GM21825 (cell line): ENCODE data around the gene UTF1.

Experiments
- ATAC-seq: cut with Tn5 transposase; IDR thresholded peaks from one replicate; pipeline ENCODE4 v1.9.1; 2021; ENCODE audit warnings: mild to moderate bottlenecking, moderate library complexity; ENCODE audit not compliant: unreplicated experiment

The UTF1 gene

GRCh38 chr10:133196221-133196915 is 33.6 kb upstream of the UTF1 start:
- no peak for ATAC-seq

- ATAC-seq = no peak
Measured at GRCh38 chr10:133196936-133197758, 32.9 kb upstream of the UTF1 start.

- no peak for ATAC-seq
Measured at GRCh38 chr10:133197786-133198185, 32.2 kb upstream of the UTF1 start.

DNA sequence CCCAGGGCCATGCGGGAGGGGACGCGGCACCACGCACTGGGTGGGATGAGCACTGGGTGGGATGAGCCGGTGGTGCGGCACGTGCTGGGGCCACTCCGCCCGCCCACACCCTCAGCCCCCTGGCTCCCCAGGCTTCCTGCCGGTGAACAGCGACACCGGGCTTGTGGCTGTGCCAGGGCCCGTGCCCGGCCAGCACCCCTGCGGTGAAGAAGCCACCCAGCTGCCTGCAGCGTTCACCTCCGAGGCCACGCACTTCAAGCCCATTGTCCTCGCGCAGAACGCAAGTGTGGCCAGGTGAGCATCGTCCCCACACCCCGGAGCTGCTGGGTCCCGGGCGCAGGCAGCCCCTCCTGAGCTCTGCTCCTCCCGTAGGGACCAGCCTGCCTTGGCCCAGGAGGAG is 31.8 kb upstream of the UTF1 start:
- no peak for ATAC-seq

DNA sequence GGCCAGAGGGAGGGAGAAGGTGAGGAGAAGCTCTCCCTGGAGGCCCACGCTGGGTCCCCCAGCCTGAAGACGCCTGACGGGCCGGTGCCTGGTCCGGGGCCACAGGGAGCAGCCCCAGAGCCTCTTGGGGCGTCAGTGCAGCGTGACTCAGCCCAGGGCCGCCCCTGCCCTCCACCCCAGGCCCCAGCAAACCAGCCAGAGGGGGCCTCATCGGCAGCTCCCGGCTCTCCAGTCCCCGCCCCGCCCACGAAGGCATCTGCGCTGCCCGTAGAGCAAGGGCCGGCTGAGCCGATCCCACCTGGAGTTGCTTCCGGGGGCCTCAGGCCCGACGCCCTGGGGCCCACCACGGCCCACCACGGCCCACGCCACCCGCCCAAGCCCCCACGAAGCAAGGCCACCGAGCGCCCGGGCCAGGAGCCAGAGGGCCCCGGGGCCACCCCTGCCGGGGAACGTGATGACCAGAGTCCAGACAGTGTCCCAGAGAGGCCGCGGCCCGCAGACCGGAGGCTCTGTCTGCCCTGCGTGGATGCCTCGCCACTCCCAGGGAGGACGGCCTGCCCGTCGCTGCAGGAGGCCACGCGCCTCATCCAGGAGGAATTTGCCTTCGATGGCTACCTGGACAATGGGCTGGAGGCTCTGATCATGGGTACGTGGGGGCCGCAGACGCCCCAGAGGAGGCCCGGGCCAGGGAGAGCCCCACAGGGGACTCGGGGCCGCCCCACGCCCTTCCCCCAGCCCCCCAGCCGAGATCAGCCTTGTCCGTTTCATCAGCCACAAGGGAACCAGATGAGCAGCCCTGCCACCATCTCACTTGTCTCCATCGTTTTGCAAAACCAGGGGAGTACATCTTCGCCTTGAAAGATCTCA is 31.2 kb upstream of the UTF1 start:
- no peak for ATAC-seq

GRCh38 chr10:133199488-133199885 is 30.5 kb upstream of the UTF1 start:
- ATAC-seq = no peak

- ATAC-seq = no peak
Measured at GRCh38 chr10:133199992-133200611, 29.9 kb upstream of the UTF1 start.

DNA sequence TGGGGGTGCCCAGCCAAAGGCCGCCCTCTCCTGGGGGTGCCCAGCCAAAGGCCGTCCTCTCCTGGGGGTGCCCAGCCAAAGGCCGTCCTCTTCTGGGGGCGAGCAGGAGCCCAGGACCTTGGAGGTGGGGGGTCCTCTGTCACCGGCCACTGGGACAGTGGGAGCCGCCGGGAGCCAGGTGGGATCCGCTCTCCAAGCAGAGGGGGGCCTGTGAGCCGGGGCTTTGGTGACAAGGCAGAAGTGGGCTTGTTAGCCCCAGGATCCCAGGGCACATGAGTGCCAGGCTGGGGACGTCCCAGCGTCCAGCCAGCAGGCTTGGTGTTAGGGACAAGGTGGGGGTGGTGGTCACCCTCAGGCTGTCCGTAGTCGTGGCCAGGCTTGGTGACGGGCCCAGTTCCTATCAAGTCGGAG is 29.4 kb upstream of the UTF1 start:
- no peak for ATAC-seq

GRCh38 chr10:133201151-133201947 is 28.7 kb upstream of the UTF1 start:
- no peak for ATAC-seq

- ATAC-seq = no peak
Measured at GRCh38 chr10:133201948-133202725, 27.9 kb upstream of the UTF1 start.

- no peak for ATAC-seq
Measured at GRCh38 chr10:133202778-133203651, 27.0 kb upstream of the UTF1 start.

GRCh38 chr10:133203652-133204195 is 26.3 kb upstream of the UTF1 start:
- no peak for ATAC-seq

DNA sequence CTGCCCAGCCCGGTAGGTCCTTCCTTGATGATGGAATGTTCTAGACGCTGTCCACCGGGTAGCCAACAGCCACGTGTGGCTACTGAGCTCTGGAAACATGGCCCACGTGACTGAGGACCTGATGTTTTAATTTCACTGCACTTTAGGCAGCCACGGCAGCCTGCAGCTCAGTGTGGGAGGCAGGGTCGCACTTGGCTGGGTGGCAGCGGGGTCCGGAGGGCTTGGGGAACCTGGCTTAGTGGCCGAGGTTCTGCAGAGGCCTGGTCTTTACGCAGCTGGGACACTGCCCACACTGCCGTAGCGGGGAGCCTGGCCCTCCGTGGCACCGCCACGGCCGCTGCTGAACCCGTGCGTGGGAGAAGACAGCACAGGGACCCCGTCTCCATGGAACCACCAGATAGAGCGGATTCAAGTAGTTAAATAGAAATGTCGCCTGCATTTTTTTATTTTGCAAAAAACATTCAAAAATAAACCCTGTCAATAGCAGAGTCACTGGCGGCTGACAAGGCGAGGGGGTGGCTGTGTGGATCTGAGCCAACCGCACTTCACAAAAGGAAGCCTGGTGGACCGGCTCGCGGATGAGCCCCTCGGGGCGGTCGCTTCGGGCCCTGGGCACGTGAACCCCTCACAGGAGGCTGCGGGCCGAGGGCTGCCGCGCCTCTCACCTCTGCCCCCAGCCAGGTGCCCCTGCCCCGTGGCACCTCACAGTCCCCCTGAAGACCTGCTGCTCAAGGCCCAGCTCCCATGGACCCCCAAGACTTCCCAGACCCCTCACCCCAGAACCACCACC is 25.6 kb upstream of the UTF1 start:
- ATAC-seq = no peak

GRCh38 chr10:133205146-133205545 is 24.9 kb upstream of the UTF1 start:
- no peak for ATAC-seq

GRCh38 chr10:133206356-133207040 is 23.5 kb upstream of the UTF1 start:
- no peak for ATAC-seq

DNA sequence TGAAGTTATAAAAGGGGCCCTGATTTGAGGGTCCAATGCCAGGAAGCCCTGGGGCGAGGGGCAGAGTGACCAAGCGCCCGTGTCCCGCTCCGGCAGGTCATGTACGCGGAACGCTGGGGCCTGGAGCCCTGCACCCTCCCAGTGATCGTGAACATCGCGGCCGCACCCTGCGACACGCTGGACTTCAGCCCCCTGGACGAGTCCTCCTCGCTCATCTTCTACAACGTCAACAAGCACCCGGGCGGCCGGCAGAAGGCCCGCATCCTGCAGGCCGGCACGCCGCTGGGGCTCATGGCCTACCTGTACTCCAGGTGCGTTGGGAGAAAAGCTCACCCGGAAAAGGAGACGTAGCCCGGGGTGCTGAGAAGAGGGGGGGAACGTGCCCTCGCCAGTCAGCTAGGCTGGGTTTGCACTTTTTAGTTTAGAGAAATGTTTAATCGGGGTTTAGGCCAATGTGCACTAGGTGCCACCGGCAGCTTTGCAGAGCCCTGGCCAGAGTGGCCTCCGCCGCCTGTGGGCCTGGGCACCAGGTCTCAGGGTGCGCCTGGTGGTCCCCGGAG is 22.9 kb upstream of the UTF1 start:
- ATAC-seq = no peak
